ENCODE results near the gene GTF2E1.

GRCh38 chr3:120800625-120801024, 58.1 kb downstream of the GTF2E1 start:
- no peak for TF ChIP-seq CTCF (IDR thresholded peaks at IDR 0.05)
- no peak for TF ChIP-seq E2F5 (CRISPR knock-in tag; IDR thresholded peaks at IDR 0.05)
- no peak for TF ChIP-seq USF2 (CRISPR knock-in tag; IDR thresholded peaks at IDR 0.05)
- TF ChIP-seq ATF2 (CRISPR knock-in tag; IDR thresholded peaks at IDR 0.05; ENCODE audit: borderline replicate concordance, low read depth), result no peak
- no peak for TF ChIP-seq MLX (CRISPR knock-in tag; IDR thresholded peaks at IDR 0.05)
- TF ChIP-seq USF1 (CRISPR knock-in tag; IDR thresholded peaks at IDR 0.05), result no peak
- no peak for TF ChIP-seq MAX (CRISPR knock-in tag; IDR thresholded peaks at IDR 0.05)
- no peak for TF ChIP-seq ZNF396 (CRISPR knock-in tag; IDR thresholded peaks at IDR 0.05; ENCODE audit: borderline replicate concordance)
- TF ChIP-seq ZNF317 (CRISPR knock-in tag; IDR thresholded peaks at IDR 0.05; ENCODE audit: borderline replicate concordance, low read depth), result no peak

Data from WTC11 (cell line).